Raji (cell line): ENCODE data around the gene CHRM1.

Experiments used
- POLR2A ChIP-seq: IDR thresholded peaks from 2 replicates; pipeline ENCODE4 v1.6.1; 2011; ENCODE audit warnings: low read depth, low read length, control low read depth; ENCODE audit not compliant: insufficient read depth

Gene CHRM1

DNA sequence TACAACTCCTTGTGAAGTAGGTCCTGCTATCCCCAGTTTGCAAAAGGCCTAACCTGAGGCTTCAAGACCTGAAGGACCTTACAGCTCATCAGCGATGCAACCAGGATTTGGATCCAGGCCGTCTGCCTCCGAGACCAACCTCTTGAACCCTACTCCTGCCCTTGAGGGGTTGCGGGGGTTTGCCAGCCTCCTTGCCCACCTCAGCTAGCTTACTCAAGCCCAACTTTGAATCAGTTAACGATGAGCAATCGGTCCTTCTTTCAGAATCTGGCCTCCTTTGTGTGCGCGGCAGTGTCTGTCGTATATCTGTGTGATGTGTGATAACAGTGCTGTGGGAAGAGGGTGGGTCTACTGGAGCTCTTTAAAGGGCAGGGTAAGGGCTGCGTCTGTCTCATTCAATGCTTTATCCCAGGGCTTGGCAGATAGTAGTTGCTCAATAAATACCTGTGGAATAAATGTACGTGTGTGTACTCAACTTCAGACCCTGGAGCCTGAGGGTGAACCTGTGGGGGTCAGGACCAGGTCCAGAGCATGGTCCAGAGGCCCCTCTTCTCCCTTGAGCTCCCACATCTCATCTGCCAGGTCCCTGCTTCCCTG, 3.2 kb downstream of the CHRM1 start:
- no peak for TF ChIP-seq POLR2A

DNA sequence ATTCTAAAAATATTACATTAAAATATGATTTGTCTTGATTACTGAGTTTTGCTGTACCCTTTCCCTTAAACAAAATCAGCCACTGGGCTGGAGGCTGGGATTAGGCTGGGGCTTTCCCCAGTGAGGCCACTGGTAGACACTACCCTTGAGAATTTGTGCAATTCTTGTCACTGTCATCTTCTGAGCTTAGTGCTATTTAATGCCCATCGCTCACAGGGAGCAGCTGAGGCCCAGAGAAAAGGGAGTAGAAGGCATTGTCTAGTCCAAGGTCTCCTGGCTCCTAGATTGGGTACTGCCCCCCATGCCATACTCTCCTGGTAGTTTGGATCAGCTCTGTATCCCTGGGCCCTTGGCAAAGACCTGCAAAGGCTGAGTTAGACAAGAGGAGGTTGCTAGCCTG, 6.7 kb downstream of the CHRM1 start:
- no peak for TF ChIP-seq POLR2A

- TF ChIP-seq POLR2A, result no peak
Measured at GRCh38 chr11:62912268-62912667, 8.9 kb downstream of the CHRM1 start.

- no peak for TF ChIP-seq POLR2A
Measured at GRCh38 chr11:62911137-62912130, 9.7 kb downstream of the CHRM1 start.

DNA sequence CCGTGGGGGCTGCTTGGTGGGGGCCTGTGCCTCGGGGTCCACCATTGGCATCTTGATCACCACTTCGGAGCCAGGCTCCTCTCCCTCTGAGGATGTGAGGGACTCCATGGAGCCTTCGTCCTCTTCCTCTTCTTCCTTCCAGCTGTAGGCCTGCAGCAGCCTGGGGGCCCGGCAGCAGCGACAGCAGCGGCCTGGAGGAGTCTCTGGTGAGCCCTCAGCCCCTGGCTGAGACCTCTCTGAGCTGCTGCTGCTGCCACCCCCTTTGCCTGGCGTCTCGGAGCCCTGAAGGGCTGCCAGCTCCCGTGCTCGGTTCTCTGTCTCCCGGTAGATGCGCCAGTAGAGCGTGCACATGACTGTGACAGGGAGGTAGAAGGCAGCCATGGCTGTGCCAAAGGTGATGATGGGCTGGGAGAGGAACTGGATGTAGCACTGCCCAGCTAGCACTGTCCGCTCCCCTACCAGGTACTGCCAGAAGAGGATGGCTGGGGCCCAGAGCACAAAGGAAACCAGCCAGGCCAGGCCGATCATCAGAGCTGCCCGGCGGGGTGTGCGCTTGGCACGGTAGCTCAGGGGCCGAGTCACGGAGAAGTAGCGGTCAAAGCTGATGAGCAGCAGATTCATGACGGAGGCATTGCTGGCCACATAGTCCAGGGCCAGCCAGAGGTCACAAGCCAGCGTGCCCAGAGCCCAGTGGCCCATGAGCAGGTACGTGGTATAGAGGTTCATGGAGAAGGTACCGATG, 10.9 kb downstream of the CHRM1 start:
- no peak for TF ChIP-seq POLR2A

- TF ChIP-seq POLR2A, result no peak
Measured at GRCh38 chr11:62909107-62909894, 11.9 kb downstream of the CHRM1 start.

GRCh38 chr11:62908468-62909072, 12.6 kb downstream of the CHRM1 start:
- no peak for TF ChIP-seq POLR2A

- no peak for TF ChIP-seq POLR2A
Measured at GRCh38 chr11:62905927-62906531, 15.1 kb downstream of the CHRM1 start.

- TF ChIP-seq POLR2A, result no peak
Measured at GRCh38 chr11:62905296-62905695, 15.9 kb downstream of the CHRM1 start.

- no peak for TF ChIP-seq POLR2A
Measured at GRCh38 chr11:62902932-62903331, 18.2 kb downstream of the CHRM1 start.

- TF ChIP-seq POLR2A, result no peak
Measured at GRCh38 chr11:62898027-62898426, 23.1 kb downstream of the CHRM1 start.

DNA sequence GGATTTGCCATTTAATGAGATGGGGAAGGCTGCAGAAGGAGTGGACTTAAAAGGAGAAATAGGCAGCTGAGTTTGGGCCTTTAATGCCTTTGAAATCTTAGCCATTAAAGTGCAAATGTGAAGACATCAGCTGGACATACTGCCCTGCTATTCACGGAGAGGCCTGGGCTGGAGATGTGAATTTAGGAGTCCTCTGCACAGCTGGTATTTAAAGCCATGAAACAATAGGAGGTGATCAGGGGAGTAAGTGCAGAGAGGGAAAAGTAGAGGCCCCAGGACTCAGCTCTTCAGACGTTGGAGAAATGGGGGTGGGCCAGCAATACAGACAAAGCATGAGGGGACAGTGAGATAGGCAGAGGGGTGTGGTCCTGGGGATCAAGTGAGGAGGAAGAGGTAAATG, 23.9 kb downstream of the CHRM1 start:
- TF ChIP-seq POLR2A, result no peak

DNA sequence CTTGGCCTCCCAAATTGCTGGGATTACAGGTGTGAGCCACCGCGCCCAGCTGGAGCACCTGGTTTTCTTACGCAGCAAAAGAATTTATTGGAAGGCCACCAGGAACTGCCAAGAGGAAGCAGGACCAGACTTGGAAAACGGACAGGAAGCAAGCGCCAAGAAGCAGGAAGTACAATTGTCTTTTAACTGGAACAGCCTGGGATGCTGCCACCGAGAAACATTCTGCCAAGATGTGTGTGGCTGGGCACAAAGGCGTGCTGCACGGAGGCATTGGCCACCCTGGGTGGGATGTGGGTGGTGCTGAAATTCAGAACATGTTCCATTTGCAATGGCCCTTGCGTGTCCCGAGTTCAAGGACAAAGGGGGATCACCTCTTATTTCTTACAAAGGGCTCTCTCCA, 25.1 kb downstream of the CHRM1 start:
- TF ChIP-seq POLR2A, result no peak

DNA sequence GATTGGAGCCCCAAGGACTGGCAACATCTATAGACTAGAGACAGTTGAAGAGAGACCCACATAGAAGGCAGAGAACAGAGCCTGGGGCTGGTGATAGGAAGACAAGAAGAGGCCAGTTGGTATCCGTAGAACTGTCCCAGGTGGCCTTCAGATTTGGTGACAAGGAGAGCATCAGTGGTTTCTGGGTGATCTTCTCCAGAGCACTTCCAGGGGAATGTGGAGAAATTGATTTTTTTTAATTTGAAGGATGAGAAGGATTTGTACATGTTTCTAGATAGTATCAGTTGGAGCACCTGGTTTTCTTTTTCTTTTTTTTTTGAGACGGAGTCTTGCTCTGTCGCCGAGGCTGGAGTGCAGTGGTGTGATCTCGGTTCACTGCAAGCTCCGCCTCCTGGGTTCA, 25.7 kb downstream of the CHRM1 start:
- TF ChIP-seq POLR2A, result no peak
